ENCODE results near the gene CCNJL. TPM values are rescaled to one million over a fixed set of nuclear protein-coding genes. Genes with fewer than 3 reads are reported as not detected.

Gene CCNJL
- total and polyA plus RNA-seq, 12 donors = 1.2 to 10.6 (median 4.3) TPM

GRCh38 chr5:160262151-160263074 lies 50.0 kb downstream of the CCNJL start:
- H3K27ac ChIP-seq = no peak overlapping the region
- intact Hi-C loops (cut with DNase I) = no loop called here
- H3K4me3 ChIP-seq = no peak overlapping the region
- TF ChIP-seq CTCF (IDR thresholded peaks at IDR 0.05) = no peak
- TF ChIP-seq POLR2A (IDR thresholded peaks at IDR 0.05) = no peak
- no peaks in the 10 kb centered on the region for H3K27me3 ChIP-seq
- peaks cover 0 to 13% of the 10 kb centered on the region in 2 donors for H3K4me1 ChIP-seq (replicated peaks in 1 of 2)
- 58 to 76% (median 72%) methylated on average over 13 to 16 of the region's 16 CpGs for WGBS, 4 donors
- H3K9me3 ChIP-seq (replicated peaks in 1 of 3) = no peaks in the 10 kb centered on the region
- DNase-seq = no peak
- H3K36me3 ChIP-seq (replicated peaks in 1 of 2) = no peaks in the 10 kb centered on the region

GRCh38 chr5:160260881-160261815 lies 51.2 kb downstream of the CCNJL start:
- Histone ChIP-seq H3K36me3 (replicated peaks in 1 of 2) (no peaks in the 10 kb centered on the region), H3K4me3 (no peak overlapping the region), H3K27me3 (no peaks in the 10 kb centered on the region), H3K4me1 (replicated peaks in 1 of 2) (peaks cover 0 to 13% of the 10 kb centered on the region in 2 donors), H3K9me3 (replicated peaks in 1 of 3) (no peaks in the 10 kb centered on the region), H3K27ac (peak overlapping the region in 3 of 5 donors; percentile 14 to 45 (median 36))
- WGBS, 4 donors = 43 to 59% (median 48%) methylated on average over 13 to 22 of the region's 22 CpGs
- TF ChIP-seq POLR2A (IDR thresholded peaks at IDR 0.05) = peak in 1 of 2 donors; percentile 27
- TF ChIP-seq CTCF (IDR thresholded peaks at IDR 0.05) = no peak
- intact Hi-C loops (cut with DNase I) = no loop called here
- DNase-seq = peak in 6 of 7 donors; percentile 60 to 85 (median 78)

GRCh38 chr5:160260006-160260775 lies 52.2 kb downstream of the CCNJL start:
- H3K36me3 ChIP-seq (replicated peaks in 1 of 2) = no peaks in the 10 kb centered on the region
- peaks cover 0 to 13% of the 10 kb centered on the region in 2 donors for H3K4me1 ChIP-seq (replicated peaks in 1 of 2)
- peak overlapping the region in 2 of 5 donors; percentile 36 to 45 for H3K27ac ChIP-seq
- no peak overlapping the region for H3K4me3 ChIP-seq
- DNase-seq = no peak
- 90 to 96% (median 94%) methylated on average over 10 to 14 of the region's 14 CpGs for WGBS, 4 donors
- intact Hi-C loops (cut with DNase I) = no loop called here
- no peaks in the 10 kb centered on the region for H3K27me3 ChIP-seq
- H3K9me3 ChIP-seq (replicated peaks in 1 of 3) = no peaks in the 10 kb centered on the region
- TF ChIP-seq POLR2A (IDR thresholded peaks at IDR 0.05) (no peak), CTCF (IDR thresholded peaks at IDR 0.05) (no peak)
